Measurements from ENCODE around the gene GNB2.

The GNB2 gene

GRCh38 chr7:100687751-100688300, 14.3 kb downstream of the GNB2 start:
- Histone ChIP-seq H3K4me2 (ENCODE audit: low read length) (no peak overlapping the region), H3K9me3 (ENCODE audit: control insufficient read depth, insufficient read depth, low read length) (no peaks in the 10 kb centered on the region), H3K4me3 (ENCODE audit: low read length) (no peak overlapping the region), H3K79me2 (ENCODE audit: control insufficient read depth, low read length) (peaks cover 53% of the 10 kb centered on the region), H3K27ac (ENCODE audit: low read depth, low read length) (no peak overlapping the region), H3K9me2 (replicated peaks; ENCODE audit: control insufficient read depth, low read length) (no peaks in the 10 kb centered on the region), H4K20me1 (ENCODE audit: control insufficient read depth, insufficient read depth, low read depth, low read length) (peaks cover 33% of the 10 kb centered on the region), H3K36me3 (ENCODE audit: control insufficient read depth, low read length) (peaks cover 93% of the 10 kb centered on the region), H3K4me1 (ENCODE audit: control insufficient read depth, low read length) (peaks cover 29% of the 10 kb centered on the region), H3K27me3 (ENCODE audit: control insufficient read depth, low read length) (no peaks in the 10 kb centered on the region), H3F3A (ENCODE audit: control insufficient read depth, insufficient read depth) (0 out of 2 replicates have a peak, but pooled peaks cover 2% of the 10 kb centered on the region)
- TF ChIP-seq EZH2phosphoT487 (IDR thresholded peaks at IDR 0.05; ENCODE audit: borderline replicate concordance, low read length) (no peak), CTCF (IDR thresholded peaks at IDR 0.05; ENCODE audit: low read depth, low read length, poor library complexity, severe bottlenecking) (no peak)

GRCh38 chr7:100688326-100688860, 14.9 kb downstream of the GNB2 start:
- no peak overlapping the region for H3K4me3 ChIP-seq (ENCODE audit: low read length)
- peaks cover 59% of the 10 kb centered on the region for H3K79me2 ChIP-seq (ENCODE audit: control insufficient read depth, low read length)
- 0 out of 2 replicates have a peak, but pooled peaks cover 2% of the 10 kb centered on the region for H3F3A ChIP-seq (ENCODE audit: control insufficient read depth, insufficient read depth)
- H3K36me3 ChIP-seq (ENCODE audit: control insufficient read depth, low read length), result peaks cover 91% of the 10 kb centered on the region
- no peaks in the 10 kb centered on the region for H3K27me3 ChIP-seq (ENCODE audit: control insufficient read depth, low read length)
- H3K9me2 ChIP-seq (replicated peaks; ENCODE audit: control insufficient read depth, low read length), result no peaks in the 10 kb centered on the region
- H3K4me1 ChIP-seq (ENCODE audit: control insufficient read depth, low read length), result peaks cover 30% of the 10 kb centered on the region
- H3K27ac ChIP-seq (ENCODE audit: low read depth, low read length), result no peak overlapping the region
- H3K4me2 ChIP-seq (ENCODE audit: low read length), result no peak overlapping the region
- TF ChIP-seq EZH2phosphoT487 (IDR thresholded peaks at IDR 0.05; ENCODE audit: borderline replicate concordance, low read length) (no peak), CTCF (IDR thresholded peaks at IDR 0.05; ENCODE audit: low read depth, low read length, poor library complexity, severe bottlenecking) (no peak)
- no peaks in the 10 kb centered on the region for H3K9me3 ChIP-seq (ENCODE audit: control insufficient read depth, insufficient read depth, low read length)
- peaks cover 33% of the 10 kb centered on the region for H4K20me1 ChIP-seq (ENCODE audit: control insufficient read depth, insufficient read depth, low read depth, low read length)

- no peaks in the 10 kb centered on the region for H3K27me3 ChIP-seq (ENCODE audit: control insufficient read depth, low read length)
- H3K9me2 ChIP-seq (replicated peaks; ENCODE audit: control insufficient read depth, low read length), result no peaks in the 10 kb centered on the region
- H3K27ac ChIP-seq (ENCODE audit: low read depth, low read length), result no peak overlapping the region
- TF ChIP-seq CTCF (IDR thresholded peaks at IDR 0.05; ENCODE audit: low read depth, low read length, poor library complexity, severe bottlenecking) (no peak), EZH2phosphoT487 (IDR thresholded peaks at IDR 0.05; ENCODE audit: borderline replicate concordance, low read length) (no peak)
- peaks cover 33% of the 10 kb centered on the region for H4K20me1 ChIP-seq (ENCODE audit: control insufficient read depth, insufficient read depth, low read depth, low read length)
- H3K4me3 ChIP-seq (ENCODE audit: low read length), result no peak overlapping the region
- peaks cover 3% of the 10 kb centered on the region for H3F3A ChIP-seq (ENCODE audit: control insufficient read depth, insufficient read depth)
- H3K79me2 ChIP-seq (ENCODE audit: control insufficient read depth, low read length), result peaks cover 62% of the 10 kb centered on the region
- peaks cover 31% of the 10 kb centered on the region for H3K4me1 ChIP-seq (ENCODE audit: control insufficient read depth, low read length)
- H3K4me2 ChIP-seq (ENCODE audit: low read length), result no peak overlapping the region
- peaks cover 82% of the 10 kb centered on the region for H3K36me3 ChIP-seq (ENCODE audit: control insufficient read depth, low read length)
- no peaks in the 10 kb centered on the region for H3K9me3 ChIP-seq (ENCODE audit: control insufficient read depth, insufficient read depth, low read length)
Observed at GRCh38 chr7:100689230-100690135, 15.9 kb downstream of the GNB2 start.
